NCI-H1092 treated with DMSO at 0.1 percent for 48 hours (cell line): ENCODE measurements around the gene P2RY2.

Source experiments
- DNase-seq: peaks from one replicate; lab custom pipeline; 2025; lab: John Stamatoyannopoulos, UW

The P2RY2 gene

DNA sequence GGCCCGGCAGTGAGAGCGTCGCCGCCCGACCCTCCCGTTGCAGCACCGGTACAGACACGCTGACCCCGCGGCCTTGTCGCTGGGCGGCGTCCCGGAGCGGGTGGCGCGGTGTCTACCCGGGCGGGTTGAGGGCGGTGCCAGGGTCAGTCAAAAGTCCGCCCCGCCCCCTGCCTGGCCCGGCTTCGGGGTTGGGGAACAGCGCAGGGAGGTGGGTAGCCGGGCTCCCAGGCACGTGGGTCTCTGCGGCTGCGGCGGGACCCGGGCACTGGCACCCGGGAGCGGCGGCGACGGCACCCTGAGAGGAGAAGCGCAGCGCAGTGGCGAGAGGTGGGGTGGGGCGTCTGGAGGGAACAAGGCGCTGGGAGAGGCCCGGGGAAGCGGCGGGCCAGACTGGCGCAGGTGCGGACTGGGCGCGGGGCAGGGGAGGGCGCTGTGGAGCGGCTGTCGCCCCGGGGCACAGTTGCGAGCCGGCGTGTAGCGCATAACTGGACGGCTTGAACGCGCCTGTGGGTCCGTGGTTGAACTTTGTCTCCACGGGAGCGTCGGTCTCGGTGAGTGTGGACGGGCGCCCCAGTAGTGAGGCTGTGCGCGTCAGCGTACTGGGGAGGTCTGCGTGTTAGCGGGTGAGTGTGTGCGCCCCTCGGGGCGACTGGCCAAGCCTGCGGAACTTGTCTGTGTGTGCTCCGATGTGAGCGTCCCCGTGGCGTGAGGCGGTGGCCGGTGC is at the start of gene P2RY2:
P2RY2 (plus strand) TSS at position 176 of the 724 bp plus-strand sequence. CDS start 15,879 bp downstream, outside the sequence.
- no peak for DNase-seq

DNA sequence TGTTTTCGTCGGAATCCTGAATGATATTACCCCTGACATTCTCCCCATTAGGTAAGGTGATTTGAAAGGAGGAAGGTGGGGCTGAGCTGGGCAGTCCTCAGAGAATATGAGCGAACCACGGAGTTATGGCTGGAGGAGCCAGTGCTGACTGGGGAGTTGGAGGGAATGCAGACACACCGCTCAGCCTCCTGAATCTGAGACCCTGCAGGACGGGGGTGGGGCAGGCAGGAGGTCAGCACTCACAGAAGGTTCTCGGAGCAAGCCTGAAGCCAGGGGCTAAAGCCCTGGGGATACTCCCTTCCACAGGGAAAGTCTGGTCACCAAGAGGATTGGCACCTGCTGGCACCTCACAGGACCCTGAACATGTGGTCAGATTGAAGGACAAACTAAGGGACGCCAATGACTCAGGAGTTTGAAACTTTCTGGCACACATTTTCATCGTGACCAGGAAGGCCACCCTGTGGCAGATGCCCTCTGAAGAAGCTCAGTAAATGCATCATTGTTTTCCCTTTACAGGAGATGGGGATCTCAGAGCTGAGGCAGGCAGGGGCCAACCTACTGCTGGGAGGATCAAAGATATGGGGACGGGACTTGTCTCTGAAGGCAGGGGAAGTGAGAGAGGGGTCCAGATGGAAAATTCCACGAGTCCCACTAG is 49.0 kb upstream of the P2RY2 start:
- DNase-seq: no peak

DNA sequence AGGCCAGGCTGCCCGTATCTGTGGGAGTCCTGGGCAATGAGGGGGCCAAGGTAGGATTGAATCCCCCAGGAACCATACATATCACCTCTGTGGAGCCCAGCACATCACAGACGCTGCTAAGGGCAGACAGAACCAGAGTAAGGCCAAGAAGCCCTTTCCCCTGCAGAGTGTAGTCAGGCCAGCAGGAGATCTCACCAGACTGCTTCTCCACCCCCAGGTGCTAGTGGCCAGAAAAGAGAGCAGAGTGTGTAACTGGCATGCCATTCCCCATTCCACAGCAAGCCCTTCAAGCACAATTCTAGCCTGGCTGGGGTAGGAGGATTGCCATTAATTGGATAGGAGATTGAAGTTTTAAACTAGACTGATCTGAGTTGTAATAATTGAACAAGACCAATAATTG is 47.9 kb upstream of the P2RY2 start:
- DNase-seq: no peak

DNA sequence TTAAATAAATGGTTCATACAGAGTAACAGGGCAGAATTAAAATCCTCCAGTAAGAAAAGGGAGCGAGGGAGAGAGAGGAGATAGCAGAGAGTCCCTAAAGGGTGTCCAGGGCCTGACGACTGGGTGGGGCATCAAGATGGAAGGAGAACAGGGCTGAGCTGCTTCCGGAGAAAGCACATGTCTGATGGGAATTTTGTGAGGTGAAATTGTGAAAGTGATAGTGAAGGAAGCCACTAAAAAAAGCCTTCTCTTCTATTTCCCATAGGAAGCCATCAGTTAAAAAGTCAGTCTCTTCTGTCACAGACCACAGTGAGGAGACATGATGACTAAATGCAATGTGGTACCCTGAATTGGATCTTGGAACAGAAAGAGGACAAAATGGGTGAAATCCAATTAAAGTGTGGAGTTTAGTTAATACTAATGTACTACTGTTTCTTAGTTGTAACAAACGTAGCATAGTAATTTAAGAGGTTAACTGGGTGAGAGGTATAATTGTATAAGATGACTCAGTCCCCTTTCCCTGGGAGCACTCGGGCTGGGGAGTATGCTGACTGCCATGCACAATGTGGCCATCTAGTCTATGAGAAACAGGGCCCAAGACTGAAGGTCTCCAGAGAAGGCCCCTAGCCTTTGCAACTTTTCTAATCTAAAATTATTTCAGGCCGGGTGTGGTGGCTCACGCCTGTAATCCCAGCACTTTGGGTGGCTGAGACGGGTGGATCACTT is 46.5 kb upstream of the P2RY2 start:
- DNase-seq: no peak

DNA sequence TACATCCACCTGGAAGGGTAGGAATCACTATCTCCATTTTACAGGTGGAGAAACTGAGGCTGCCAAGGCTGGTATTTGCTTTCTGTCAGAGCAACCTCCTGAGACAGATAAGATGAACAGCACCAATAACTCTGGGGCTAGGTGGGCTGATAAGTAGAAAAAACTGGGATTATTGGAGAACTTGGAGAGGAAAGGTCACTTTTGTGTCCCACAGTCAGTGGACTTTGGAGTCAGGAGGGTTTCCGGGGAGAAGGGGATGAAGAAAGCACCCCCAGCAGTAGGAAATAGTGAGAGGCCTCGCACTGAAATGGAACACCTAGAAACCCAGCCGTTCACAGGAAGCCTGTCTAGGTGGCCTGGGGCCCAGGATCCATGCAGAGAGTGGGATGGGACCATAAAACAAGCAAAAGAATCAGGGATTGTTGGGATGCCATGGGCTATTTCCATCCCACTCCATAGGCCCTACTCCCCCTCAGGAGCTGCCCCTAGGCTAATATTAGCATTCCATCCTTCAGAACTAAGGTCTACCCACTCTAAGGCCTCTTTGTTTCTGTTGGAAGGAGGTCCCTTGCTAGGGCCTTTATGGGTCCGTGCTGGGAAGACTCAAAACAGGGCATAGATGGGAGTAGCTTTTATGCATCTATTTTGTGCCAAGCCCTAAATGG is 45.0 kb upstream of the P2RY2 start:
- no peak for DNase-seq

DNA sequence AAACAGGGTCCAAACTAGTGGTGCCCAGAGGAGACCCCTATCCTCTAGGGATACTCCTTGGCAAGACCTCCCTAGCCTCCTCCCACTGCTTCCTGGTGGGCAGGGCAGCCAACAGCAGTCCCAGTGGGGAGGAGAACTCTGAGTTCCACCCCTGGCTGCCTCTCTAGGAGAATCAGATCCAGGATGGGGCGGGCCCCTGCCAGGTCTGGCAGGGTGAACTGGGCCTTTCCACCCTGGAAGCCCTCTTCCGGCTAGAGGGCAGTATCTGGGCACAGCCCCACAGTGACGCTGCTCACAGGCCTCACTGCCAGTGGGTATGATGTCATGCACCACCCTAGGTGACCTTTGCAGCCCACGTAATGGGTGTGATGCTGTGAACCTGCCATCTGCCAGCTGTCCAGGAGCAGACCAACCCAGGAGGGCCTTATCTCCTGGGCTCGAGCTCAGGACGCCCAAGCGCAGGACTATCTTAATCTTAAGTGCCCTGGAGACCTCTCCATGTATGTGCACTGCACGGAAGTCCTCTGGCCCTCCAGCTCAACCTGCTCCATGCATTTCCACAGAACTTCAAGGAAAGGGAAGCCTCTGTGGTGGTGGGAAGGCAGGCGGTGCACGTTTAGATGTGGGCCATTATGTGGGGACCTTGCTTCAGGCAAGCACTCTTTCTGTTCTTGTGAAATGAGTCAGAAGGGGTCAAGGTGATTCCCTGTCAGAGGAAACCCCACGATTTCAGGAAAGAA is 44.2 kb upstream of the P2RY2 start:
- DNase-seq: no peak

DNA sequence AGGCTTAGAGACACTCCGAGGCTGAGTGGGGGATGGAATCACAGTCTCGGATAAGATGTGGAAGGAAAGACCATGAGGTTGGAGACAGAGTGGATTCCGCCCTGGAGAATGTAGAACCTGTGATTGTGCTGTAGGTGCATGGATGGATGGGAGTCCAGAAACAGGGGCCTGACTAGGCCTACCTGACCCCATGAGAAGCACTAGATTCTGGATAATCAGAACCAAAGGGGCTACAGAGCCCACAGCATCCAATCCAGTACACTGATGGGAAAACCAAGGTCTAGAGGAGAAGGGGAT is 43.6 kb upstream of the P2RY2 start:
- no peak for DNase-seq

DNA sequence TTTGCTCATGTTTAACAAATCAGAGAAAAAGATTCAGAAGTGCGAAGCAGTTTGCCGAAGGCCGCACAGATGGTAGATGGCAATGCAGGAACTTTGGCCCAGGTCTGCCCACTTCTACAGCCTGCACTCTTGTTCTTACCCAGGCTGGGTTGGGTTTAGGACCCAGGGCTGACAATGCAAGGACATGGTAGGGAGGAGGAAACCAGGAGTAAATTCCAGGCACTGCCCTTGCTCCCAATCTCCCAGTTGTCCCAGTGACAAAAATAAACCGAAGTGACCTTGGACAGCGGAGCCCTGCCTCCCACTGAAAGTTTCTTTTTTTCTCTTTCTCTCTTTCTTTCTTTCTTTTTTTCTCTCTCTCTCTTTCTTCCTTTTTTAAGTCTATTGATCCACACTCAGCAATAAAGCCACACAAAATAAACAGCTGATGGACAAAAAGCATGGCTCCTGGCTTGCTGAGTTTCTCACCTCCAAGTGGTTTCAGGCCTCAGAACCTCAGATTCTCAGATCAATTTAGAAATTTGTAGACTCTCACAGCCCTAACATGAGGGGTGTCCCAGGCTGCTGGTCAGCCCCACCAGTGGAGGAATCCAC is 42.4 kb upstream of the P2RY2 start:
- DNase-seq: no peak

DNA sequence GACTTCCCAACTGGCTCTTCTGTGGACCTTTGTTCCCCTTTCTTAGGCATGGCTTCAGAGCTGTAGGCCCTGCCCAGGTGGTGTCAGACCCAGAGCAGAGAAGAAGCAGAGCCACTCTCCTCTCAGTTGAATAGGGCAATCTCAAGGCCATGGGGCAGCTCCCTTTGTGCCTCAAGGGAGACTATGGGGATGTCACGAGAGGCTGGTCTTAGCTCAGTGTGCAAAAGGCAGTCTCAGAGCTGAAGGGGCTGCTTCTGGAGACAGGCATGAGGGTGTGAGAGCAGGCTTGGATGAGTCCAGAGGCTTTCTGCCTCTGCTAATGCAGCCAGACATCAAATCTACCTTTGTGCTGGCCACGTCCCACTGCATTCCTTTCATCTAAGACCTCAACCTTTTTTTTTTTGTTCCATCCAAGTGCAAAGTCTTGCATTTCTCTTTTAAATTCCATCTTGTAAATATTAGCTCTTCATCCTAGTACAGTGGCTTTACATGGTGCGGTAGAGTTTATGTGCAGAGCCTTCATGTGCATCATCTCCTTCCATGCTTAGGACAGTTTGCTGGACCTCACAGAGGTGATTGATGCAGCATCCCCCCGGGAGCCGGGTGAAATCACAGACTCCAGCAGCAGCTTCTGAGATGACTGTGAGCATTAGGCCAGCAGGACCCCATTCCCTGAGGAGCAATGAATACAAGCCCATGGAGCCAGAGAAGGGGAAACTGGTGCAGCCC is 41.8 kb upstream of the P2RY2 start:
- no peak for DNase-seq

DNA sequence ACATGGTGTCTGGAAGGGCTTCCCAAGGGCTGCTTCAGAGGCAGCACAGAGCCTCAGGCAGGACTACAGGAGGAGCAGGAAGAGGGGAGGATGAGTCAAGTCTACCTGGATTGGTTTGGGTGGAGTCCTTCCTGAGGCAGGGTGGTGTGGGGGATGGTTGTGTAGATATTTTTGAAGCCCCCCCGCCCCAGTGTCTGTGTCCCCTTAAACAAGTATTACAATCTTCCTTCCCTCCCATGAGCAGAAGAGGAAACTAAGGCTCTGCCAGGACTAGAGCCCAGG is 41.3 kb upstream of the P2RY2 start:
- no peak for DNase-seq

DNA sequence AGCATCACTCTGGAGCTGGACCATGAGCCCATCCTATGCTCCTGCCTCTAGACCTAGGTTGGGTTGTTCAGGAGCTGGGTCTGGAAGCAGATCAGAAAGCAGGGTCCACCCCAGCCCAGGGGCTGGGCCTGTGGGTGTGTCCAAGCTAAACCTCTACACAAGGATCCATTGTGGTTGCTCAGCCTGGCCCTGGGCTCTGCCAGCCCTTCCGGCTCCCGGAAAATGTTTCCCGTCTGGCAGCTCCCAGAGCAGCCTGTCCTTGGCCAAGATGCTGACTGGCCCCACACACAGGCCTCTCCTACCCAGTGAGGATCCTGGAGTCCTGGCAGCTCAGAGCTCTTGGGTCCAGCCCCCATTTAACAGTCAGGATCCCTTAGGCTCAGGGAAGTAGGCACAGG is 40.7 kb upstream of the P2RY2 start:
- DNase-seq: no peak

DNA sequence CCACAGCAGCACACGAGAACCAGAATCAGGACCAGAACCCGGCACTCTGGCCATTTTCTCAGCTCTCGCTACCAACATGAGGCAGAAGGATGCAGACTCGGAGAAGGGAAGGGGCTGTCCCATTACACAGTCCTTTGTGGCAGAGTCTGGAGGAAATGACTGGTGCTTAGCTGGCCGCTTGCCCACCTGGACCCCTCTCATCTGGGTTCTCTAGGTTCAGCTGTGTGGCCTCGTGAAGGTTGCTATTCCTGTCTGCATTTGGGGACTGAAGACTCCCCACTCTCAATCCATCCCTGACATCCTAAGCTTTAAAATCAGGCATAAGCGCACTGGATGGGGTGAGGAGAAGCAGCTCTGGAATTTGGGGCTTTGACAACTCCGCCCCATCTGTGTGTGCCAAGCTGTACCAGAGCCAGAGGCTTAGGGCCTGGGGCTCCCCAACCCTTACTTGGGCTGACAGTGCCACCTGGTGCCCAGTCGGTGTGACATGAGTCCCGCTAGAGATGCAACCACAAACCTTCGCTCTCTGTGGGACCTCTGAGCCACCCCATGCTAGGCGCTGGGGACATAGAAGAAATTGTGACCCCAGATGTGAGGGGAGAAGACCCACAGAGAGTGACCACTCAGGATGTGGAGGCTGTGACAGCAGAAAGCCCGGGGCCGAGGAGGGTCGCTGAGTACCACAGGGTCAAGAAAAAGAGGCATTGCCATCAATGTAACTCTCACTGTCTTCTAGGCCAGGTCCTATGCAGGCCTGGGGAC is 40.1 kb upstream of the P2RY2 start:
- DNase-seq: peak; percentile 38

DNA sequence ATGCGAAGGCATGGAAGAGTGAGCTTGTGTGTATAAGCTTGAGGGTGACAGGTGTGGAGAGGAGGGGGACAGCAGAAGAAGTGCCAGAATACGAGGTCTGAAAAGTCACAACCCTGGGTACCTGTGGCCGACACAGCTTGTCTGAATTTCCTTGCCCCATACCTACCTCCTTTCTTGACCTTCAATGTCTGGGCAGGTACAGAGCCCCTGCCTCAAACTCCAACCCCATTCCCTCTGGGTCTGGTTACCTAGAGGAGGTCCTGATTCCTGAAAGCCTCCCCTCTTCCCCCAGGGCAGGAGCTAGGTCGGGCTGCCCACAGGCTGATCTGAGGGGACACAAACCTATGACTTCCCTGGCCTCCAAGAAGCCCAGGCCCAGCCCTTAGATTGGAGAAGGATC is 39.4 kb upstream of the P2RY2 start:
- no peak for DNase-seq

DNA sequence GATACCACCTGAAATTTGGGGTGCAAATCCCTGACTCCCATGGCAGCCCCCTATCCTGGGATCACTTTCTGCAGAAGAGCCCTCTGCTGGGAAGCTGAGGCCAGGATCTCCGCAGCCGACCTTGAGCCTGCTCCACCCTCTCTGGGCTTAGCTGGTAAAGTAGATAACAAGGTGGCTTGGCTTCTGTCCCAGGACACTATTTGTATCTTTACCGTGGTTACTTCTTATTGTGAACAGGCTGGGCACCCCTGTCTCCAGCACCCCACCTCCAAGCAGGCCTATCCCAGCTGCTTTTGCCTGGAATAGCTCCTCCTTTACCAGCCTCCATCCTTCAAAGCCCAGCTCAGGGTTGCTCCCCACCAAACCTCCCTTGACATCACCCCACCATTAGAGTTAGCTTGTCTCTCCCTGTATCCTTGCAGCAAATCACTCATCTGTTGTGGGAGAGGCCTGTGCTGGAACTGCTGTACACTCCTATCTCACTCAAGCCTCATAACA is 35.2 kb upstream of the P2RY2 start:
- no peak for DNase-seq

DNA sequence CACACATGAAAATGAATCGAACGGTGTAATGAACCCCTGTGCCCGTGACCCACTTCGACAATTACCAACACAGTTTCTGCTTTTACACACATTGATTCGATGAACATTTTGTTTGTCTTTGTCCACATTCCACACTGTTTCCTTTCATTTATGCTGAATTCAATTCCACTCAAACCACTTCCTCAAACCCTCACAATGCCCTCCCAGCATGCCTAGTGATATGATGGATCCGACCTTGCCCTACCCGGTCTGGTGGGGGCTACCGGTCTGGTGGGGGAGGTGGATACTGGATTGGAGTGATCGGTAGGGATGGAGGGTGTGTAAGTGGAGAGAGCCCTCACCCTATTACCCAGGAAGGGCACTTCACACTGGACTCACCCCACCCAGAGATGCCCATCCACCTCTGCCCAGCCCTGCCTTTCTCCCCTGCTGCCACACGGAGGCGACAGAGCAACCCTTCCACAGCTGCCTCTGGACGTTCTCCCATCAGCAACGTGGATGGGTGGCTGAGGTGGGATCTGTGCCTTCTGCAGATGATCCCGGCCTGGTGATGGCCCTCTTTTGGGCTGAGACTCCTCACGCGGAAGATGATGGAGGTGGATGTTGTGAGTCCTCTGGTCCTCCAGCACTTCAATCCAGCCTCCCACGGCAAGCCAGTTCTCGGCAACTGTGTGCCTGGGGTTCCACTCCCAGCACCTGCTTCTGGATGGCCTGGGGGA is 33.0 kb upstream of the P2RY2 start:
- DNase-seq: peak; percentile 68

DNA sequence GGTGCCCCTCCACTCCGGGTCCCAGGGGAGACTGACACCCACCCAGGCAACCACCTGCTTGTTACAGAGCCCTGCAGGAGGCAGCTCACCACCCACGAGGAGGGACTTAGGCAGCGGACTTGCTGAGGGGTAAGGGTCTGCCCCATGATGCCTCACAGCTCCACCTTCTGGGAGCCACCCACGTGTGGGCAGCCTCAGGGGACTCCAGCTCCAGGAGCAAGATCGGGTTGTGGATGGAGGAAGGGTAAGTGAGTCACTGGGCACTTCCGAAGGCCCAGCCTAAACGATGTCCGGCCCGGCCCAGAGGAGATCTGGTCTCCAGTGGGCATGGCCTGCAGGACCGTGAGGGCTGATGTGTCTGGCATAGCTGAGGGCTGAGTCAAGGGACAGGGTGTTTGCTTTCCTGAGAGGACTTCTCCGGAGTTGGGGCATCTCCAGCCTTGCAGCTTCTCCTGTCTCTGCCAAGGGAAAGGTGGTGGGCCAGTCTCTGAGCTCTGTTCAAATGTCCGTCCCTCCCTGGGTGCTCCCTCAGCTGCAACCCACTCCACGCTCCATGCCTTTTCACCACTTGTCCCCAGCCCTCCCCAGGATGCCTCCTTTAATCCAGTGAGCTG is 32.3 kb upstream of the P2RY2 start:
- DNase-seq: no peak

DNA sequence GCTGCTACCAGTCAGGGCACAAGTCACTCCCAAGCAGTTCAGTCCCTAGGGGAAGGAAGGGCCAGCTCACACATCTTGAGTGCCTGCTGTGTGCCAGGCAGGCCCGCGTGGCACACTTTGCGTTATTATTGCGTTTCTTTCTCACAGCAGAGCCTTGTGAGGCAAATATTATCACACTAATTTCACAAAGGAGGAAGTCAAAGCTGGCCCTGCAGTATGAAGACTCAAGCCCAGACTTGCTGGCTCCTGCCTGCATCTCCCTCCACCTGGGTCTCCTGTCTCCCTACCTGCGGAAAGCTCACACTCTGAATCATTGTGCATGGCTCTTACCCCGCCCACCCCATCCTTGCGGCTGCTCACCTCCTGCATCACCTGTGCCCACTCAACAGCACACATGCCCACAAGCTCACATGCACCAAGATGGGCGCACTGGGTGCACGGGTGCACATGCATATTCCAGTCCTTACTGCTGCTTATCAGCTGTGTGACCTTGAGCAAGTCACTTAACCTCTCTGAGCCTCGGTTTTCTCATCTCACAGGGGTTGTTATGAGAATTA is 31.7 kb upstream of the P2RY2 start:
- no peak for DNase-seq

DNA sequence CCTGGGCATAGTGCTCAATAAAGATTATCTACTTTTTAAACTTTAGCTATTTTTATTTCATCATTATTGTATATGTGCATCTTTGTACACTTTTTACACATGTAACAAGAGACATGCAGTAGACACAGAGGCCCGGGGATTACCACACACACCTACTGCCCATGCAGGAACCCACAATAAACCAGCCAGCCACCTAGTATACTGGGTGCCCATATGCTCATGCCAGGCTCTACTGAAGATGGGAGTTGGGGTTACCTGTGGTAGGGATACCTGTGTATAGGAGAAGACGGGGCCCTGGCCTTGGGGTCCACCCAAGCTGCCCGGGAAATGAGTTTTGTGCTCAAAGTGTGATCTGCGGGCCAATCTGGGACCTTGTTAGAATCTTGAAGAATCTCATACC is 31.2 kb upstream of the P2RY2 start:
- no peak for DNase-seq

DNA sequence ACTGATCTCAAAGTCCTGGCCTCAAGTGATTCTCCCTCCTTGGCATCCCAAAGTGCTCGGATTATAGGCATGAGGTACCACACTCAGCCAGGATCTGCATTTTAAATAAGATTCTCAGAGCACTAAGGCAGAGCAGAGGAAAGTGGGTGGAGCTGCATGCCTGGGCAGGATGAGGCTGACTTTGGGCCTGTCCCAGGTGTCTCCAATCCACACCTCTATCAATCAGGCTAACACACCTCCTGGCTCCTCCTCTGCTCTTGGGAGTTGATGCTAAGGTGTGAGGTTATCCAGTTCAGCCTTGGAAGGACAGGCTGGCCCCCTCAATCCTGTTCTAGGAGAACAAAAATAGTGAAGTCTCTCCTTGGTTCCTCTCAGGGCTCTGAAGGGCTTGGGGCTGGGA is 30.2 kb upstream of the P2RY2 start:
- no peak for DNase-seq
